HS-5 (cell line): ENCODE data around the gene LRP2BP.

ENCODE experiments used
- DNase-seq: peaks from one replicate; pipeline ENCODE4 v3.0.0-alpha.2; 2012; ENCODE audit warnings: low read depth

LRP2BP gene

DNA sequence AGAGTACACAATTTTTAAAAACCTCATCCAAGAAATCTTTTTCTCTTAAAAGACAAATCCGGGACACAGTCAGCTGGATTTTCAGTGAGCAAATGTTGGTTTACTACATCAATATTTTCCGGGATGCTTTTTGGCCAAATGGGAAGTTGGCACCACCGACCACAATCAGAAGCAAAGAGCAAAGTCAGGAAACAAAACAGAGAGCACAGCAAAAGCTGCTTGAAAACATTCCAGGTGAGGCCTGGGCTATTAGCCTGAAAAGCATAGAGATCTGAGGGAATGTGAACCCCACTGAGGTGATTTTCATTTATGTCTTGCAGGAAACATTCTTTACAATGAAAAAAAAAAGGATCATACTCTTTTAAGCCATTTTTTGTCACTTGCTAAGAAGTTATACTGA lies 33.9 kb downstream of the LRP2BP start:
- no peak for DNase-seq

DNA sequence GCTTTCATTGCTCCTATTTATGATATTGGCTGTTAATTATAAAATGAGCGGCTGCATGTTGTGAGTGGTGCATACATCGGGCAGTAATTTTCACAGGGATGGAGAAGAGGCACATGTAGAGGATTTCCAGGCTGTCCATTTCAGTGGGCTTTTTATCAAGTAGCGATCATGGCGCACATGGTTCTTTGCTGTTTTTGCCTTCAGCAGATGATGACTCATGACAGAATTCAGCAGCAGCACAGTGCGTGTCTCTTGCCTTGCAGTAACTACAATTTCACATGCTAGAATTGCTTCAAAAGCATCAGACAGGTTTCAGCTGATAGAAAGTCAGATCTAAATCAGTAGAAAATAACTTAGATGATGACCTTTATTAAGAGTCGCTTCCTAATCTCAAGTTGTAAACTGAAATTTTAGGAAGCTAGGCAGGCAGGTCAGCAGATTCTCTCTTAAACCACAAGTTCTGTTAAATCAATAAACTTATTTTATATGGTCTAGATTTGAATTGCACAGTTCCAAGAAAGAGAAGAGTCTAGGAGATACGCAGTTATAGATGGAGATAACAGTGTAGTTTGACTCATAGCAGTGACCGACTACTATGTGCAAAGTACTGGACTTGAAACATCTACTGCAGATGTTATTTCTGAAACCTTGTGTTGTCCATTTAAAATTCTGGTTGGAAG lies 35.8 kb downstream of the LRP2BP start:
- DNase-seq: no peak

DNA sequence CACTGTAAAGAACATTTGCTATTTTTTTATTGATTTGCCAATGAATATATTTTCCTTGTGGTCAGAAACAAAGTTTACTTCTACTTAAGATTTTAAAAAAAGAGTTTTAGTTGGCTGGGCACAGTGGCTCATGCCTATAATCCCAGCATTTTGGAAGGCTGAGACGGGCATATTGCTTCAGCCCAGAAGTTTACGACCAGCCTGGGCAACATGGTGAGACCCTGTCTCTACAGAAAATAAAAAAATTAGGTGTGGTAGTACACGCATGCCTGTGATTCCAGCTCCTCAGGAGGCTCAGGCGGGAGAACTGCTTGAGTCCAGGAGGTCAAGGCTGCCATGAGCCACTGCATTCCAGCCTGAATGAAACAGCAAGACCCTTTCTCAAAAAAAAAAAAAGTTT lies 36.8 kb downstream of the LRP2BP start:
- no peak for DNase-seq

DNA sequence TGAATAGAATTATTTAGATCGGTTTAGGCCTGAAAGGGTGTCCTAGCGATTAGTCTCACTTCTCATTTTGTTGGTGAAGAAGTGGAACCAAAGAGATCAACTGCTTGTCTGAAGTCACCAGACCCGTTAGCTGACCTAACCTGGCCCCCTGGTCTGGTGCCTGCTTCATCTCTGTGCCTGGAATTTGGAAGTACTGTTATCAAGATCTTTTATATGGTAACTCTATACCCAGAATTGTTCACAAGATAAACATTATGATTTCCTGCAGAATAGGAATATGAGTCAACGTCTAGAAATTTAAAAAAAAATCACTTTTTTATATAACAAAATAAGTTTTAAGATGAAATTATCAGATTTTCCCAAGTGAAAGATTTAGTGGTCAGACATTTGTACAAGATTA lies 37.2 kb downstream of the LRP2BP start:
- DNase-seq: no peak

DNA sequence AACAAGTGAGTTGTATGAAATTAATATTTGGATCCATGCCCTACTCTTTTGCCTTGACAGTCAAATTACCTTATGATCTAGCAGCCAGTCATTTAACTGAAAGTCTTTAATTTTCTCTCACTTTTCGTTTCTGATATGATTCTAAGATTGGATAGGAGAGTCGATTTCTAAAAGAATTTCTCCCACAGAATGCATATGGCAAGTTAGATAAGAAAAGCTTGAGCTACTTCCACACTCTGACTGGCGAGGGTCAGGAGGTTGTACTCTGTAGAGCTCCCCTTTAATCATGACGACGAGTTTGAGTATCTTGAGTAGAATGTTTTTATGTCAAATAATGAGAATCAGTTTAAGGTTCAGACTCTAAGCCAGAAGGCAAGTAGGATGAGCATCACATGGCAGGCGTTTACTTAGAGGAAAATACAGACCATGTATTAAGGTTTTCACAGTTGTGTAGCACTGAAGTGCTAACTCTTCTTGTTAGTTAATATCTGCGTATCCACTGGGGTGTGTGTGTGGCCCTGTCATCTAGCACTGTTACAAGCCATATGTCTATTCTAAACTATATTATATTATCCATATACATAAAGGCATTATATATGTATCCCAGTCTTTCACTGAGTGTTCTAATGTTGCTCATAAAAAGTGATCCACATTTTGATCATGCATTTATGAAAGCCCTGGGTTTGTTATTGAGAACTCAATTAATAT lies 37.8 kb downstream of the LRP2BP start:
- DNase-seq: no peak

DNA sequence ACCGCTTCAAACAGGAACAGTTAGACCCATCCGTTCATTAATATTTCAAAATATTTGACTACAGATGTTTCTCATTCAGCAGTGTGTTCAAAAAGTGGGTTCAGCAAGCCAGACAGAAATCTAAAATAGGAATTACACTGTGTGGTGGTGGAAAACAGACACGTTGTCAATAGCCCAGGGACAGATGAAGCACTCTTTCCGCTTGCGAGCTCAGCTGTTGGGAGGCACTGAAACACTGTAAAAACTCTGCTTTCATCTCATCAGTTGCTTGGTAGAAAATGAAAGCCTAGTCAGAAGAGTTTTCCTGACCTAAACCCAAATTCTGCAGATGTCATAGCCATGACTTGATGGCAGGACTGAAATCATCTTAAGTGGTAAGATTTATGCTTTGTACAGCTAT lies 38.5 kb downstream of the LRP2BP start:
- DNase-seq: no peak

DNA sequence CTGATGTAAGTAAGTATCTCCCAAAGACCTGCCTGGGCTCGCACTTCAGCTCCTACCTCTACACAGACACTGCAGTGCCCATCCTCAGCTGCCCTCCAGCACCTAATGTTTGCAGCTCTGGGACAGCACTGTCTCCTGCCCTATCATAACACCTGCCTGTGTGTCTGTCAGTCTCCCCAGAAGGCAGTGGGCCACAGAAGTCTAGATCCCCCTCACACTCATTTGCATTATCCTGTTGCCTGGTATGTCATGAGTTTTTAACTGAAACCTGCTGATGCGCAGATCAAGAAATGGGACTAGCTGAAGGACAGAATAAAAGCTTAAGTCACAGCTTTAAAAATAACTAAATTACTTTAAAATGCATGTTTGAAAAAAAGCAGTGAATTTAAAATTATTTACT lies 43.0 kb downstream of the LRP2BP start:
- no peak for DNase-seq

DNA sequence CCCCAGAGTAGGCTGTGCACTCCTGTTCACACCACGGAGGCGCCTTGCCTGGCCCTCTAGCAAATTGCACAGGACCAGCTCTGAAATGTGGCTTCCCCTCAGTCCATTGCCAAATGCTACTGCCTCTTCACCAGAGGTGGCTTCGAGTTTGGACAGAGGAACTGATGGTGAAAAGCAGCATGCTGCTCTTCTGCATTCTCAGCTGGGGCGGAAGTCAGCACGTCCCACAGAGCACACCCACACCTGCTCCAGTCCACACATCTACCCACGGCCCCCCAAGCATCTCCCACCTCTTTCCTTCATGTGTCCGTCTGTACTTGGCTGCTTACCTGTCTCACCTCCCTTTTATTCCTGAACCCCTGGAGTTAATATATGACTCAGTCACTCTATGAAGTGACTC lies 43.5 kb downstream of the LRP2BP start:
- no peak for DNase-seq

DNA sequence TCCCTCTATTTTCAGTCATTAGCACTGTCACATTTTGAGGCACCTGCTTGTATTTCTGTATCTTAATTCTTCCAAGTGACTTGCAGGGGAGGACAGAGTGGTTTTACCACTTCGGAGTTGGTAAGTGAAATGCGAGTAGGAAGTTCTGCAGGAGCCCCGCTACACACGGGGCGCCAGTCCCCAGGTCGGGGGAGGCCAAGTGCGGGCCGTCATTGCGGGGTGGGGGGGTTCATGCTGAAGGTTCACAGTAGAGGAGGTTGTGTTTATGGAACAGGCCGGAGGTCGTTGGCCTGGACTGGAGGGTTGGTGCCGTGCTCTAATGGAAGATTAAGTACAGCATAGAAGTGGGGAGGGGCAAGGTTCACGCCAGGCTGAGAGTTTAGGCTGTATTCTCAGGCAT lies 44.0 kb downstream of the LRP2BP start:
- DNase-seq: no peak

DNA sequence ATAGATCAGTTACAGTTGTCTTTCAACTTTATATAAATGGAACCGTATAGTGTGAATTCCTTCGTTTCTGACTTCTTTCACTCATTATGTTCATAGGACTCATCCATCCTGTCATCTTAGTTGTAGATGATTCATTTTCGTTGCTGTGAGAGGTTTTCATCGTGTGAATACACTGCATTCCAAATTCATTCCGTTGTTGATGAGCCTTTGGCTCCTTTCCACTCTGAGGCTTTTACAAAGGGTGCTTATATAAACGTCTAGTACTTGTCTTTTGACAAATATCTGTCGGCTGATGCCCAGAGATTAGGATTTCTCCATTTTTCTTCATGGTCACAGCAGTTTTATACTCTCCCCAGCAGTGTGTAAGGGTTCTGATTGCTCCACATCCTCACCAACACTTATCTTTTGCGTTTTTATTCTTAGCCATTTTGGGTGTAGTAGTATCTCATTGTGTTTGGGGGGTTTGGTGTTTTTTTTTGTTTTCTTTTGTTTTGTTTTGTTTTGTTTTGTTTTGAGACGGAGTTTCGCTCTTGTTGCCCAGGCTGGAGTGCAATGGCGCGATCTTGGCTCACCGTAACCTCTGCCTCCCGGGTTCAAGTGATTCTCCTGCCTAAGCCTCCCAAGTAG lies 48.6 kb downstream of the LRP2BP start:
- no peak for DNase-seq

DNA sequence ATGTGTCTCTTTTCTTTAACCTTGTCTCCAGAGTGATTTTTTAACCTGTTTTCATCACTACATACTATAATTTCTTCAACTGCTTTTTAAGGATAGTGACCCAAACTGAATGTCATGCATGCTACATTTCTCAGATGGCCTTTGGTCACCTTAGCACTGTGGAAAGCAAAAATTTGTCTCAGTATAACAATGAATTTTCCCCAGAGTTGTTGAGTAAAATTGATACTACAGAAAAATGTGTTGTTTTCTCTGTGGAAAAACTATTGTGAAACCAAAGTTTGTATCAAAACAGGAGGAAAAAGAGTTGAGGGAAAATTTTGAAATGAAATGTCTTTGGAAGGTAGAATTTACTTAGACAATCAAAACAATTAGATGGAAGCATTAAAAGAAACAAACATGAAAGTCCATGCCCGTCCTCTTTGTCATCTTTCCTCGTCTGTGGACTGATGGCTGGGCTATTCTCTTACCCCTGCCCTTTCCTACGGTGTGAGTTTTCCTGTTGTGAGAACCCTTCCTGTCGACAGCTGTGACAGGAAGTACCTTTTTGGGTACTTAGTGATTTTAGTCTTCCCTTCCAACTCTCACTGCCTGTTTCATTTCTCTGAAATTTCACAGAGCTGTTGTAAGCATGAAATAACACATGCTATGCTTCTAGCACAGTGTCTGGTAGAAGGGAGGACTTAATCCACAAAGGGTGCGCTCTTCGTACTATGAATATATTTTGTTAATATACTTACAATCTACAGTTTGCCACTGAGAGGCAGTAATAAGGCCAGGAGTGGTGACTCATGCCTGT lies 50.8 kb downstream of the LRP2BP start:
- DNase-seq: no peak

DNA sequence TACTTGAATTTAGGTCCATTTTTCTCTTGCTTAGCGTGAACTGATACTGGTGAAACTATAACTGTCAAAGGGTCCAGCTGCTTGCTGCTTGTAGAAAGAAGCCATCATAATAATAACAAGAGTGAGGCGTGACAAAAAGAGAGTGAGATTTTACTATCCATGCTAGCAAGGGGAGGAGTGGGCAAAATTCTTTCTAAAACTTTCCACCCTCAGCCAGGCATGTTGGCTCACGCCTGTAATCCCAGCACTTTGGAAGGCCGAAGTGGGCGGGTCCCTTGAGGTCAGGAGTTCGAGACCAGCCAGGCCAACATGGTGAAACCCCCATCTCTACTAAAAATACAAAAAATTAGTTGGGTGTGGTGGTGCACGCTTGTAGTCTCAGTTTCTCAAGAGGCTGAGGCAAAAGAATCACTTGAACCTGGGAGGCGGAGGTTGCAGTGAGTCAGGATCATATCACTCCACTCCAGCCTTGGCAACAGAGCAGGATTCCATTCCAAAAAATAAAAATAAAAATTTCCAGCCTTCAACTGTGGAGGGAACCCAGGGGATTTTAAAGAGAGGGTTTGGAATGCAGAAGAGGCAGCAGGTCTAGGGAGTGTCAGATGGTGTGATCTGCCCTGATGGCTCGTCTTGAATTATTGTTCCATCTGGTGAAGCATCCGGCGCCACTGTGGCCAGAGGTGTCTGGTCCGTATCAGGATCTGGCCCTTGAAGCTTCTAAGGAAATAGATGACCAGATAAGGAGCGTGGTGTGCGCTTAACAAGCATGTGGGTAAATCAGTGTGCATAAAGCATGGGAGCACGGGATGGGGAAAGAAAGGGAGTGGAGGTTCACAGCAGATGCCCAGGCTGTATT lies 51.8 kb downstream of the LRP2BP start:
- DNase-seq: no peak

DNA sequence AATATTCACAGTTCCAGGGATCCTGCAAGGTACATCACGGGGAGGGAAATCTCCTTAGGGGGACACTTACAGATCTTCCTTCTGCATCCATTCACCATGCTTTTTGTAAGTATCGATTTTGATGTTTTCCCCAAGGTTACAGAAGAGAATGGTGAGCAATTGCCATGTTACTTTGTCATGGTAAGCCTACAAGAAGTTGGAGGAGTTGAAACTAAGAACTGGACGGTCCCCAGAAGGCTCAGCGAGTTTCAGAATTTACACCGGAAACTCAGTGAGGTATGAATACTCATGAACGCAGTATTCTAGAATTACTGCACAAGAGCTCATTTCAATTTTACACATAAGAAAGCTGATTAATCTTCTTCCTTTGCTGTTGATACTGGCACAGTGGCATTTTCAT lies 53.9 kb downstream of the LRP2BP start:
- no peak for DNase-seq

DNA sequence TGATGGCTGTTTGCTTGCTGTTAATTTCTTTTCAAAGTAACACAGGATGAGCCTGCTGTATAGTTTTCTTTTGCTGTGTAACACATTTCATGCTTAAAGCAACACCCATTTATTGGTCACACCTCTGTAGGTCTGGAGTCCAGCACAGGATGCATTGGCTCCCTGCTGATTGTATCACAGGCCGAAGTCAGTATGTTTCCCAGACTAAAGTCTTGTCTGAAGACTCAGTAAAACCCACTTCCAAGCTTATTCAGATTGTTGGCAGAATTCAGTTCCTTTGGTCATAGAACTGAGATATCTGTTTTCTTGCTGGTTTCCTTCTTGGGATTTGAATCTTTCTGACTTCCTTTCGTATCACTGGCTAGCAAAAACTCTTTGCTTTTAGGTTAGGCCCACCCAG lies 54.3 kb downstream of the LRP2BP start:
- DNase-seq: no peak

DNA sequence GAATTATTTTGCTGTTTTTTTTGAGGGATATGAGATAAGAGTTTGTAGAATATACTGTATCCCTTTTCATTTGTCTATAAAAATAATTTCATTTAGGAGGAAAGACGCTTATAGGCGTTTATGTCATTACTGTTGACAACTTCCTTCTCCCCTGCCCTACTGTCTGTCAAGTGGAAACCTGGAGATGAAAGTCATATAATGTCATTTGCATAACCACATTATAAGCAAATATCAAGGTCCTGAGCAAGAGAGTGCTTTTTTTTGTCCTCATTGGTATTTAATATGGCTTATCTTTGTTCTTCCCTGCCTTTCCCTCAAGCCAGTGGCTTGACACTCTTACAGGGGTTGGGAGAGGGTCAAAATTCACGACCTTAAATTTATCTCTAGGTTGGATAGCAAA lies 55.8 kb downstream of the LRP2BP start:
- no peak for DNase-seq

DNA sequence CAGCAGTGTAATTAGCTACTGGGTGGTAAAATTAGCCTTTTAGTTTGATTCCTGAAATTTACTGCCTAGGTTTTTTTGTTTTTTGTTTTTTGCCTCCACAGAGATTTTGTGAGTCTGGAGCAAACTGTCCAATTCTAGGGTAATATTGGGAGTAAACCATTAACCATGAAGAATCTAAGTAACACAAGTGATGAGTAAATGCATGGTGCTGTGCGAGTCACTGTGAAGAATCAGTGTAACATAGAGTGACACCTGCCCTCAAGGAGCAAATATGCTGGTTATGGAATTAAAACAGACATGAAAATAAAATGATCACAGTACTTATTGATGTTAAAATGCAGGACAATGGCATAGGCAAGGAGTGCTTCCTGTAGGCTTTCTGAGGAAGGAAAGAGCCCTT lies 60.1 kb downstream of the LRP2BP start:
- no peak for DNase-seq

DNA sequence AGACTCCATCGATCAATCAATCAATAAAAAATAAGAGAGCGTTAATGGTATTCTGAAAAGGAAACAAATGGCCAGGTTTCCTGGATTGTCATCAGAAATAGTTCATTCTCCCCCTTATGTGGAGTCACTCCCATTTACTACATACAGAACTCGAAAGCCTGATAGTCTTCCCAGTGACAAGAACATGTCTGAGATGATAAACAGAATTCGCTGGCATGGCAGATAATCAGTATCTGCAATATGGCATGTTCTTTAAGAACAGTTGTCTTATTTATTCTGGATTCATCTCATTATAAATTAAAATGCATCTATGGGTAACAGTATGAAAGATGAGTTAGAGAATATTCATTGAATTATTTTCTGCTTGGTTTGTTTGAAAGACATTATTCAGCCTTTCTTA lies 61.4 kb downstream of the LRP2BP start:
- no peak for DNase-seq

DNA sequence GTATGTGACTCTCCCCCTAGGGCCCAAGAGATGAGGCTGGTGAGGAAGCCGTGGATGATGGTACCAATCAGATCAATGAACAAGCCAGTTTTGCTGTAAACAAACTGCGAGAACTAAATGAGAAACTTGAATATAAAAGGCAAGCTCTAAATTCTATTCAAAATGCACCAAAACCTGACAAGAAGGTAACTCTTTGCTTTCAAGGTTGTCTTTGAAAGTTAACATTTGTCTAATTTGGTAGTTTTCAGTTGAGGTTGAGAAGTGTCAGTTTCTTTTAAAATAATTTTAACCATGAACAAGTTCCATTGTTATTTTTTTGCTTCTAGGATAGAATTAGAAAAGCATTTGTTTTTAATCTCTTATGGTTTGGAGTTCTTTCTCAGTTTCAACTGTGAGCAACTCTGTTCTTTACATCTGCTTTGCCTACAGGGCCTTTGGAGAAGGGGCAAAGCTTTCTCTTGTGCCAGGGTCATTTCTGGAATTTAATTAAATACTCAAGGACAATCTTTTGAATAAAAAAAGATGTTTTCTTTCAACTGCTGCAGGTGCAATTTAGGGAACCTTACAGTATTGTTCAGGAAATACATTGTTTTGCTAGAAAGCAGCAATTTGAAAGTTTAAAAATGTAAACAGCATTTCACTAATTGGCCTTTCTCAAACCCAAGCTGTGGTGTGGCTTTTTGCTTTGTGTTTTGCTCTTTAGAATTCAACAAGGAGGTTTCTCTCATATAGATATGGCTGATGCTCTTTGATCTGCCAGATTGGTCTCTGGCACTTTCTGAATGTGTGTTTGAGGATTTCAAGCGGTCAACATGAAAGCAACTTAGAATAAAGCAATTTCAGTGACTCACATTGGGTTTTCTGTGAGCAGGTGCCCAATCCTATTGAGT lies 62.9 kb downstream of the LRP2BP start:
- no peak for DNase-seq

DNA sequence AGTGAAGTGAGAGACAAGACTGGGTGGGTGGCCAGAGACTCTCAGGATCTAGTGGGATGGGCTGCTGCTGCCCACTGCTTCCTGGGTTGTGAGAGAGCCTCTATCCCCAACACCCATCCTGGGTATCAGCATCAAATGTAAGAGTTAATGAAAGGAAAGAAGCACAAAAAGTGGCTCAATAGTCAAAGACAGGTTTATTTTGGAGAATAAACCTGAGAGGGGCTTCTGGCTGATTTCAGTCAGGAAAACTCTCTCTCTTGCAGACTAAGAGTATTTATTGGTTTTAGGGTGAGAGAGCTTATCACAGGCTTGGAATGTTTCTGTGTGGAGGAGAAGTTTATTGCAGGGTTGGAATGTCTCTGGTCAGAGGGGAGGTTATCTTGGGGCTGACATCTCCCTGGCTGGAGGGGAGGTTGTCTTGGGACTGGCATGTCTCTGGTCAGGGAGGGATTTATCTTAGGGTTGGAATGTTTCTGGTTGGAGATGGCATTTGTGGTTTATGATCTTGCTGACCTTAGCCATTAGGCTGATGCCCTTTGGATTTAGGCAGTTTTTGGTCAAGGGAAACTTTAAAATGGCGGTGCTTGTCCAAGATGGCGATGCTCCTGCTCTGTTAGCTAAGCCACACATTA lies 65.7 kb downstream of the LRP2BP start:
- DNase-seq: peak; percentile 34

DNA sequence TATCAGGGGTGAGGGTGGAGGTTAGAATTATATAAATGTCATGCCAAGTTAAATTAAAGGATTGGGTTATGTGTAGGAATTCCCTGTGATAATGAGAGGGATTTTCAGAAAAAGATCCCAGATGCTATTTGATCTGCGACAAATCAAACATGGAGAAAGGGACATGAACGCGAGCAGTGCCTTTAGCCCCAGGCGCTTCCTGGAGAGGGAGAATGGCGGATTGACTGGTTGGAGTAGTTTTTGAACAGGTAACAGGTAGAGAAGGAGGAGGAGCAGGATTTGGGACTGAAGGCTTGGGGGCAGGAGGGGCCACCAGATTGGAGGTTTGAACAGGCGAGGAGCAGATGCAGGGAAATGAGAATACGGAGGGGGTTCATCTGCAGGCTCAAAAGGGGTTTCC lies 67.1 kb downstream of the LRP2BP start:
- no peak for DNase-seq
